ENCODE results near the gene LRP1-AS. TPM values are rescaled to one million over a fixed set of nuclear protein-coding genes. Genes with fewer than 3 reads are reported as not detected.

The LRP1-AS gene
- total RNA-seq, 4 donors from 2014 or later = not detected

DNA sequence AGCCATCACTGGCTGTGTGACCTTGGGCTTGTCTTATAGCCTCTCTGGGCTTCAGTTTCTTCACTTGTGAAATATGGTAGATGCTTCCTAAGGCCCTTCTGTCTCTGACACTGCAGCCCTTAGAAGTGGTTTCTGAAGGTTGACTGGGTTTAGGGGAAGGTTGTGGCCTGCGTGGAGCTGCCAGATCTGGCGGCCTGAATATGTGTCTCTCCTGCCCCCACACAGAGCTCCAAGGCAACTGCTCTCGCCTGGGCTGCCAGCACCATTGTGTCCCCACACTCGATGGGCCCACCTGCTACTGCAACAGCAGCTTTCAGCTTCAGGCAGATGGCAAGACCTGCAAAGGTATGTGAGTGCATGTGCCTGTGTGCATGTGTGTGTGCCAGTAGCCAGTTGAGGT, 4.0 kb downstream of the LRP1-AS start:
- TF ChIP-seq CTCF (IDR thresholded peaks at IDR 0.05) = no peak
- TF ChIP-seq POLR2AphosphoS5 (IDR thresholded peaks at IDR 0.05) = no peak
- no peak for TF ChIP-seq POLR2A (IDR thresholded peaks at IDR 0.05; ENCODE audit: low read depth)
- no peak for TF ChIP-seq EP300 (IDR thresholded peaks at IDR 0.05)
- 72% methylated on average over 3 of the region's 4 CpGs for WGBS
- Histone ChIP-seq H3K27ac (replicated peaks in 1 of 4) (peak overlapping the region; percentile 22 to 70 (median 45)), H3K36me3 (peaks cover 26 to 92% (median 83%) of the 10 kb centered on the region in 4 donors), H3K9me3 (no peaks in the 10 kb centered on the region), H3K4me3 (no peak overlapping the region), H3K4me1 (peaks cover 44 to 76% (median 72%) of the 10 kb centered on the region in 4 donors), H3K27me3 (no peaks in the 10 kb centered on the region)
- no peak for DNase-seq (ENCODE audit: extremely low spot score)
- intact Hi-C loops (cut with DNase I) = no loop called here

DNA sequence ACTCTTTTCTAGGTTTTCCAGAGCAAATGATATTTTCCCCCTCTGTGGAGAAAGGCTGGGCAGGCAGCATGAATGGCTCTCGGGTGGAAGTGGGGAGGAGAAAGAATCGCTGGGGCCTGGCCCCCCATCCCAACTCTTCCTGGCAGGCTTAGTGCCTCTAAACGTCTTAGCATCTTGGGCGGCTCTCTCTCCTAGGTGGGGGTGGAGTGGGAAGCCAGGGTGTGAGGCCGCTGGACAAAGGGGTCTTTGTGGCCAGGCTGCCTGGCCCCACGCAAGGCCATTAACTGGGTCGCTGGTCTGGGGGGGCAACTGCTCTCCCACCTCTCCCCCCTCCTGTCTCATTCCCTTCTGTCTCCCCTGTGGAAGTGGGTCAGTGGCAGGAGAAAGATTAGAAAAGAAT, 4.7 kb downstream of the LRP1-AS start:
- intact Hi-C loops (cut with DNase I) = no loop called here
- peaks cover 26 to 95% (median 84%) of the 10 kb centered on the region in 4 donors for H3K36me3 ChIP-seq
- H3K4me3 ChIP-seq = no peak overlapping the region
- H3K27me3 ChIP-seq = no peaks in the 10 kb centered on the region
- peaks cover 46 to 76% (median 72%) of the 10 kb centered on the region in 4 donors for H3K4me1 ChIP-seq
- TF ChIP-seq POLR2A (IDR thresholded peaks at IDR 0.05; ENCODE audit: low read depth) (no peak), POLR2AphosphoS5 (IDR thresholded peaks at IDR 0.05) (no peak), CTCF (IDR thresholded peaks at IDR 0.05) (no peak)
- H3K27ac ChIP-seq (replicated peaks in 1 of 4) = peak overlapping the region; percentile 22 to 70 (median 45)
- WGBS = 55% methylated on average over 7 of the region's 7 CpGs
- DNase-seq (ENCODE audit: extremely low spot score) = no peak
- H3K9me3 ChIP-seq = no peaks in the 10 kb centered on the region

- no peak for TF ChIP-seq POLR2AphosphoS5 (IDR thresholded peaks at IDR 0.05)
- intact Hi-C loops (cut with DNase I) = no loop called here
- no peaks in the 10 kb centered on the region for H3K9me3 ChIP-seq
- no peak overlapping the region for H3K4me3 ChIP-seq
- peaks cover 44 to 76% (median 72%) of the 10 kb centered on the region in 4 donors for H3K4me1 ChIP-seq
- H3K36me3 ChIP-seq = peaks cover 26 to 90% (median 82%) of the 10 kb centered on the region in 4 donors
- peak overlapping the region; percentile 39 to 70 (median 58) for H3K27ac ChIP-seq (replicated peaks in 1 of 4)
- DNase-seq (ENCODE audit: extremely low spot score) = no peak
- no peaks in the 10 kb centered on the region for H3K27me3 ChIP-seq
- WGBS = 70% methylated on average over 8 of the region's 9 CpGs
Observed at GRCh38 chr12:57142121-57142520, 5.3 kb downstream of the LRP1-AS start.

DNA sequence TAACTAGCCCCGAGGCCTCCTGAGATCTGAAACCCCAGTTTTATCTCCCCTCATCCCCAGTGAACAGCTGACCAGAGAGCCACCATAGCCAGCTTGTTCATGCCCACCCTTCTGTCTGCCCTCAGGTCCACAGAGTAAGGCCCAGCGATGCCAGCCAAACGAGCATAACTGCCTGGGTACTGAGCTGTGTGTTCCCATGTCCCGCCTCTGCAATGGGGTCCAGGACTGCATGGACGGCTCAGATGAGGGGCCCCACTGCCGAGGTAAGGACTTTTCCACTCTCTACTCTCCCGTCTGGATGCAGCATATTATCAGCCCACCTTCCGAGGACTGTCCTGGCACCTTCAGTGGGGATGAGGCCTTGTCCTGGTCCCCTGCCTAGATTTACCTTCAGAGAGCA, 6.2 kb downstream of the LRP1-AS start:
- Histone ChIP-seq H3K4me3 (no peak overlapping the region), H3K36me3 (peaks cover 26 to 81% (median 74%) of the 10 kb centered on the region in 4 donors), H3K27me3 (no peaks in the 10 kb centered on the region), H3K27ac (replicated peaks in 1 of 4) (peak overlapping the region; percentile 39 to 70 (median 58)), H3K9me3 (no peaks in the 10 kb centered on the region), H3K4me1 (peaks cover 35 to 76% (median 72%) of the 10 kb centered on the region in 4 donors)
- TF ChIP-seq EP300 (IDR thresholded peaks at IDR 0.05) (no peak), CTCF (IDR thresholded peaks at IDR 0.05) (no peak), POLR2AphosphoS5 (IDR thresholded peaks at IDR 0.05) (no peak), POLR2A (IDR thresholded peaks at IDR 0.05; ENCODE audit: low read depth) (no peak)
- no peak for DNase-seq (ENCODE audit: extremely low spot score)
- WGBS = 81% methylated on average over 7 of the region's 8 CpGs
- intact Hi-C loops (cut with DNase I) = no loop called here

GRCh38 chr12:57139796-57140649, 7.4 kb downstream of the LRP1-AS start:
- DNase-seq (ENCODE audit: extremely low spot score) = no peak
- 72% methylated on average over 5 of the region's 6 CpGs for WGBS
- H3K36me3 ChIP-seq = peaks cover 23 to 69% (median 62%) of the 10 kb centered on the region in 4 donors

More at GRCh38 chr12:57139796-57140649, 7.4 kb downstream of the LRP1-AS start:
- peak overlapping the region in 3 of 4 donors; percentile 64 to 99 (median 99) for H3K27ac ChIP-seq (replicated peaks in 1 of 4)
- peaks cover 34 to 77% (median 73%) of the 10 kb centered on the region in 4 donors for H3K4me1 ChIP-seq
- no peaks in the 10 kb centered on the region for H3K27me3 ChIP-seq
- no peak overlapping the region for H3K4me3 ChIP-seq
- intact Hi-C loops (cut with DNase I) = no loop called here
- no peaks in the 10 kb centered on the region for H3K9me3 ChIP-seq
- TF ChIP-seq POLR2AphosphoS5 (IDR thresholded peaks at IDR 0.05) = no peak
- TF ChIP-seq POLR2A (IDR thresholded peaks at IDR 0.05; ENCODE audit: low read depth) = no peak
- TF ChIP-seq EP300 (IDR thresholded peaks at IDR 0.05) = no peak
- no peak for TF ChIP-seq CTCF (IDR thresholded peaks at IDR 0.05)
